Nucleus accumbens (tissue), 56 donors: ENCODE data around the gene SRSF9.

ENCODE experiments used
- DNase-seq, 56 donors: peaks; one replicate each; lab custom pipeline; 2025; lab: John Stamatoyannopoulos, UW

The SRSF9 gene

GRCh38 chr12:120417917-120418580 is 51.5 kb downstream of the SRSF9 start:
- DNase-seq: no peak

- no peak for DNase-seq
Measured at GRCh38 chr12:120416490-120417216, 52.9 kb downstream of the SRSF9 start.

GRCh38 chr12:120413901-120414695 is 55.5 kb downstream of the SRSF9 start:
- peak in 37 of 56 donors; percentile 3 to 80 (median 29) for DNase-seq

- DNase-seq: no peak
Measured at GRCh38 chr12:120412421-120412820, 57.1 kb downstream of the SRSF9 start.
